GM12874 (cell line): ENCODE measurements around the gene DSTN.

Experiments used
- TF ChIP-seq, protein P1 (sequence below): IDR thresholded peaks from 2 replicates; pipeline ENCODE4 v1.5.1; 2011; ENCODE audit warnings: low read depth, mild to moderate bottlenecking, control low read depth, low read length, moderate library complexity; ENCODE audit not compliant: insufficient read depth

DSTN gene

DNA sequence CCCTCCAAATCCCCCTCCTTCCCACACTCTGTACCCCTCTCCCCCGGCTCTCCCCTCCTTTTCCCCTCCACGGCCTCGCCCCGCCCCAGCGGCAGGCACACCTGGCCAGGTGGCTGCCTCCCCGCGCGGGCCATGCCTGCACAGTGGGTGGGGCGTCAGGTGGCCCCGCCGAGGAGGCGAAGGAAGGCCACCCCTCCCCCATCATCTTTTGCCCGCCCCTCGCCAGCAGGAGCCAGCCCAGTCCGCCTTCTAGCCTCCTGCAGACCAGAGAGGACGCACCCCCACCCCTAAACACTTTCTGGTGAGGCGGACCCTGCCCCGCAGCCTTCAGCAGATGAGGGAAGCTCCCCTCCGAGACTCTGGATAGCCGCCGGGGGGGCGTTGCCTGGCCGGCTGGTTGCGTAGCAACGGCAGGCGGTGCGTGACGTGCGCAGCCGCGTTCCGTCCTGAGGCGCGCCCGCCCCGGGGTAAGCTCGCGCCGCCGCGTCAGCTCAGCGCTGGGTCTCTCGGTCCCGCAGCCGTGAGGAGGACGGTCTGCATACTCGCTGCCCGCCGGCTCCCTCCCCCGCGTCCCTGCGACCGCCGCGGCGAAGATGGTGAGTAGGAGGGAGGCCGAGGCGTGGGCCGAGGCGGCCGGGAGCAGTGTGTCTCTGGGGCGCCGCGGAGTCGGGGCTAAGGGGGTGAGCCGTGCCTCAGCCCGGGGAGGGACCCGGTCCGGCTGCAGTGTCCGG is at the start of gene DSTN:
Gene DSTN (plus strand): TSS at position 460 of the 731 bp plus-strand sequence. CDS start 134 bp downstream, at position 594.
- TF ChIP-seq, protein P1, sequence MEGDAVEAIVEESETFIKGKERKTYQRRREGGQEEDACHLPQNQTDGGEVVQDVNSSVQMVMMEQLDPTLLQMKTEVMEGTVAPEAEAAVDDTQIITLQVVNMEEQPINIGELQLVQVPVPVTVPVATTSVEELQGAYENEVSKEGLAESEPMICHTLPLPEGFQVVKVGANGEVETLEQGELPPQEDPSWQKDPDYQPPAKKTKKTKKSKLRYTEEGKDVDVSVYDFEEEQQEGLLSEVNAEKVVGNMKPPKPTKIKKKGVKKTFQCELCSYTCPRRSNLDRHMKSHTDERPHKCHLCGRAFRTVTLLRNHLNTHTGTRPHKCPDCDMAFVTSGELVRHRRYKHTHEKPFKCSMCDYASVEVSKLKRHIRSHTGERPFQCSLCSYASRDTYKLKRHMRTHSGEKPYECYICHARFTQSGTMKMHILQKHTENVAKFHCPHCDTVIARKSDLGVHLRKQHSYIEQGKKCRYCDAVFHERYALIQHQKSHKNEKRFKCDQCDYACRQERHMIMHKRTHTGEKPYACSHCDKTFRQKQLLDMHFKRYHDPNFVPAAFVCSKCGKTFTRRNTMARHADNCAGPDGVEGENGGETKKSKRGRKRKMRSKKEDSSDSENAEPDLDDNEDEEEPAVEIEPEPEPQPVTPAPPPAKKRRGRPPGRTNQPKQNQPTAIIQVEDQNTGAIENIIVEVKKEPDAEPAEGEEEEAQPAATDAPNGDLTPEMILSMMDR: no peak

DNA sequence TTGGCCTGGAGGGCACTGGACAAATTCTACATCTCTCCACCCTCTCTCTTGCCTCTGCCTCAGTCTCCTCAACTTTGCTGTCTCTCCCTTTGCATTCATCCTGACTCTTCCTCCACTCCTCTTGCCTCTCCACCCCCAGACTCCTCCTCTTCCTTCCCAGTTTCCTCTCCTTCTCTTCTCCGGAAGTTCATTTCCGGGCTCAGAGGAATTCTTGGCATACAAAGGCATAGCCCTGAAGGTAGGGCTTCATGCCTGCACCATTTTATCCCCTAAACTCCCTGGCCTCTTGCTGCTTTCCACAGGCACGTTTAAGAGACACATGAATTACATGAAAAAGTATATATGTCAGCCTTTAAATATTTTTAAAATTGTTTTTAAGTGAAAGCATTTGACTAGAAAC is 49.3 kb upstream of the DSTN start:
- TF ChIP-seq, protein P1: no peak

DNA sequence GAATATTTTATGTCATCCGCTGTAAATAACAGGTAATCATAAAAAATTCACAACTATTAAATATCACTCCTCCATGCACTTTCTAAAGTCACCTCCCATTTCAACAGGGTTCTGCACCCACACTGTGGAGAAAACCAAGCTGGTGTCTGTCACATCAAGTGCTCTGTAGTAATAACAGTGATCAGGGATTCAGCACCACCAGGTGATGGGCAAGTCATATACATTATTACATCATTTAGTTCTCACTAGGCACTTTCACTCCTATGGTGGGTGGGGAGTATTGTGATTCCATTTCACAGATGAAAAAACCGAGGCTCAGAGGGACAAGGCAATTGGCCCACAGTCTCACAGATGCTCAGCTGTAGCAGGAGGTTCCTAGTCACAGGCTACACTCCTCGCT is 47.3 kb upstream of the DSTN start:
- TF ChIP-seq, protein P1: no peak

DNA sequence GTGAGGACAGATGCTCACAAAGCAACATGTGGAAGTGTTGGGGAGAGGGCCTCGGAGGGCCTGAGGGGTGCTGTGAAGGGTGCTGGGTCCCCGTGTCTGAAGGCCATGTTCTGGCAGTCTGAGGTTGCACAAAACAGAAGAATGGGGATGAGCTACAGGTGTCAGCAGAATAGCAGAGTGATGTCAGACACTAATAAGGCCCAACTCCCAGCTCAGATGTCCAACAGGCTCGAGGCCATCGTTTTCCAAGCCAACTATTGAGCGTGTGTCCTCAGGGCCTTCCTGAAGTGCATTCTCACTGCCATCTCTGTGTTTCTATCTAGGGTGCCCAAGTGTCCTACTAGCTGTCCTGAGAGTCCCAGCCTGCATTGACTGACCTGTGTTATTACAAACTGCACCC is 46.5 kb upstream of the DSTN start:
- TF ChIP-seq, protein P1: no peak

DNA sequence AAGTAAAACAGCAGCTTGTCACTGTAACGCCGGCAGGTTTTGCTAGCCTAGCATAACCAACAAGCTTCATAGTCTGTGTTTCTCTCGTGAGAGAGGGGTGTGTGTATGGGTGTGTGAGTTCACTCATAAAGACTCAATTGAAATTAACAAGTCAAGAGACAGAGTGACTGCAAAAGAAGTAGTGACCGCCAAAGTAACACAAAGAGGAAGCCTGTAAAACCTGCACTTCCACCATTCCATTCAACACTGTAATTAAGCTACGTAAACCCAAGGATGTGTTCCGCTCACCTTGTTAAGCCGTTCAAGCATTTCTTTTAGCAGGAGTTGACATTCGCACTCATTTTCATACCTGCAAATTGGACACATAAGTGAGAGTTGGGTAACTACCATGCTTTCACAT is 45.3 kb upstream of the DSTN start:
- TF ChIP-seq, protein P1: no peak

DNA sequence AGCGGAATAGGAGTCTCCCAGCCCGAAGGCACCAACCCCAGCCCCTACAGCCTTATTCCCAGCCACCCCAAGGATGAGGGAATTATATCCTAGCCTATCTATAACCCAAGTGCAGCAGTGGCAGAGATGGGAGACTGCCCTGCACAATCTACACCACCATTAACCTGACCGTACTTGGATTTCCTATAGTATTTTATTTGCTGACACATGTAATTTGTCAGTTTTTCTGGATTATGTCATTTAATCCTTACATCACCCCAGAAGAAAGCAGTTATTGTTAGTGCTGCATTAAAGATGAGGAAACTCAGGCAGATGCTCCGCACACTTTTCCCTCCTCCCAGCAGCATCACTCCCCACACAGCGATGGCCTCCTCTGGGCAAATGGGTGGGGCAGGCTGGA is 44.7 kb upstream of the DSTN start:
- TF ChIP-seq, protein P1: no peak

DNA sequence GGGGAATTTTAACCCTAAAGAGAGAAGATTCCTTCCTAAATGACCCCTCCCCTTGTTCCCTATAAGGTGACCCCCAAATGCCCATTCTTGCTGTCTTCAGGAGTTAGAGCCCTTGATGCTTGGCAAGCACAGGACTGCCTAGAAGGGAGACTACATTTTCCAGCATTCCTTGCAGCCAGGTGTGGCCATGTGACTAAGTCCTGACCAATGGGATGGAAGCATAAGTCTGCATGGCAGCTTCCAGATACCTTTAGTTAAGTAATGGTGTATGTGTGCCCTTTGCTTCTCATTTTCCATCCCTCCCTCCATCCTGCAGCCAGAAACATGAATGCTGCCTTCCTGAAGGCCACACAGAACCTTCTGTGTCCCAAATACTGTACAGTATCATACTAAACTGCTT is 44.2 kb upstream of the DSTN start:
- TF ChIP-seq, protein P1: no peak
